ENCODE results near the gene CSPG5.

Gene CSPG5

GRCh38 chr3:47583320-47584075 lies 4.8 kb upstream of the CSPG5 start:
- no peak for TF ChIP-seq CTCF (IDR thresholded peaks at IDR 0.05)

- TF ChIP-seq CTCF (IDR thresholded peaks at IDR 0.05), result no peak
Measured at GRCh38 chr3:47581835-47582234, 3.2 kb upstream of the CSPG5 start.

GRCh38 chr3:47581422-47581821 lies 2.8 kb upstream of the CSPG5 start:
- TF ChIP-seq CTCF (IDR thresholded peaks at IDR 0.05), result no peak

GRCh38 chr3:47580481-47580880 lies 1.8 kb upstream of the CSPG5 start:
- no peak for TF ChIP-seq CTCF (IDR thresholded peaks at IDR 0.05)

GRCh38 chr3:47579875-47580274 lies 1.2 kb upstream of the CSPG5 start:
- no peak for TF ChIP-seq CTCF (IDR thresholded peaks at IDR 0.05)

- no peak for TF ChIP-seq CTCF (IDR thresholded peaks at IDR 0.05)
Measured at GRCh38 chr3:47578119-47578632, 489 bp downstream of the CSPG5 start.

- no peak for TF ChIP-seq CTCF (IDR thresholded peaks at IDR 0.05)
Measured at GRCh38 chr3:47577583-47578118, 1.0 kb downstream of the CSPG5 start.

Measured in LNCAP (cell line).